ENCODE data around the gene WNT1. TPM values are rescaled to one million over a fixed set of nuclear protein-coding genes. Genes with fewer than 3 reads are reported as not detected.
A peak's percentile ranks its signal among the peaks of the same experiment; 100 is the strongest.

Gene WNT1
- total RNA-seq, 1 experiment from 2014 or later, result not detected

DNA sequence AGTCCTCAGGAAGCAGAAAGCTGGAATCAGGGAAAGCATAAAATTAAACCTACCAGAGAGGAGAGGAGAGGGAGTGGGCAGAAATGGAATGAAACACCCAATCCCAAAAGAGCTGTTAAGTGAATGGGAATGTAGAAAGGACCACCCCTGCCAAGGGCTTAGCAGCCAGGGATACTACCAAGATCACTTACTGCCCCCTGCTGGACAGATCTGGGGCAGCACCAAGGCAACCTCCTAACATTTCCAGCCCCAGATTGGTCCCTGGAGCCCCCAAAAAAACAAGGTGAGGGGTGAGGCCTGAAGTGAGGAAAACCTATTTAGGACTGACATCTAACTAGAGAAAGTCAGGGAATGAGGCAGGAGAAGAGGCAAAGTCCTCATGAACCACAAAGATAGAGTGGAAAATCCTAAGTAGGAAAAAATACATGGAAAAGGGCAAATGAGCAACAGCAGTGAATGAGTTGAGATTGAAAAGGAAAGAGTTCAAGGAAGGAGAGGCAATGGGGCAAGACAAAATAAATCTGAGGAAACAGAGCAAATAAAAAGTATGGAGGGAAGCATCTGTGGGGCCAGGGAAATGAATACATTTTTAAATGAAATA lies 41.6 kb upstream of the WNT1 start:
- H3K9me3 Mint-ChIP-seq, result no peaks in the 10 kb centered on the region
- Histone ChIP-seq H3K79me1 (ENCODE audit: insufficient read depth, low read depth, low read length, poor library complexity, severe bottlenecking) (peaks cover 3% of the 10 kb centered on the region), H3T11ph (ENCODE audit: low read length) (no peak overlapping the region), H3K23me2 (ENCODE audit: insufficient read length, low read depth, low read length, poor library complexity, severe bottlenecking) (no peaks in the 10 kb centered on the region), H3K56ac (ENCODE audit: insufficient read length, low read depth, low read length) (no peak overlapping the region), H2BK120ac (ENCODE audit: low read depth, low read length, poor library complexity, severe bottlenecking) (no peak overlapping the region), H2BK5ac (ENCODE audit: insufficient read length, low read length) (no peak overlapping the region), H4K8ac (replicated peaks; ENCODE audit: insufficient read length, low read depth, low read length) (no peak overlapping the region), H2BK12ac (ENCODE audit: insufficient read length, low read depth, low read length) (no peak overlapping the region), H3K4ac (ENCODE audit: low read depth, low read length) (no peak overlapping the region), H2AK5ac (ENCODE audit: insufficient read length, low read length) (no peak overlapping the region), H2AFZ (ENCODE audit: low read length) (no peak overlapping the region), H3K4me1 (ENCODE audit: insufficient read depth, low read length) (no peaks in the 10 kb centered on the region), H3K23ac (ENCODE audit: insufficient read length, low read depth, low read length) (no peak overlapping the region), H4K91ac (ENCODE audit: insufficient read length, low read depth, low read length) (no peak overlapping the region), H3K4me2 (ENCODE audit: insufficient read depth, insufficient read length, low read length) (no peak overlapping the region), H3K14ac (ENCODE audit: insufficient read depth, low read length) (no peak overlapping the region), H2BK15ac (ENCODE audit: low read depth, low read length) (no peak overlapping the region), H3K9ac (ENCODE audit: extremely low read depth, insufficient read length, low read length) (no peak overlapping the region), H3K27ac (ENCODE audit: insufficient read length, low read depth, low read length) (no peak overlapping the region), H3K9me3 (ENCODE audit: control insufficient read depth, low read depth, low read length) (no peaks in the 10 kb centered on the region), H4K20me1 (ENCODE audit: control insufficient read depth, insufficient read depth, insufficient read length) (no peaks in the 10 kb centered on the region), H3K27me3 (ENCODE audit: insufficient read depth, low read length) (no peaks in the 10 kb centered on the region), H3K79me2 (ENCODE audit: insufficient read depth, low read length) (peaks cover 4% of the 10 kb centered on the region; the same call in 1 of the 2 replicates), H3K18ac (ENCODE audit: insufficient read length, low read depth, low read length) (no peak overlapping the region), H2BK20ac (ENCODE audit: low read depth, low read length, poor library complexity, severe bottlenecking) (no peak overlapping the region), H4K5ac (ENCODE audit: insufficient read length, low read depth, low read length) (no peak overlapping the region)
- TF ChIP-seq, protein P1, sequence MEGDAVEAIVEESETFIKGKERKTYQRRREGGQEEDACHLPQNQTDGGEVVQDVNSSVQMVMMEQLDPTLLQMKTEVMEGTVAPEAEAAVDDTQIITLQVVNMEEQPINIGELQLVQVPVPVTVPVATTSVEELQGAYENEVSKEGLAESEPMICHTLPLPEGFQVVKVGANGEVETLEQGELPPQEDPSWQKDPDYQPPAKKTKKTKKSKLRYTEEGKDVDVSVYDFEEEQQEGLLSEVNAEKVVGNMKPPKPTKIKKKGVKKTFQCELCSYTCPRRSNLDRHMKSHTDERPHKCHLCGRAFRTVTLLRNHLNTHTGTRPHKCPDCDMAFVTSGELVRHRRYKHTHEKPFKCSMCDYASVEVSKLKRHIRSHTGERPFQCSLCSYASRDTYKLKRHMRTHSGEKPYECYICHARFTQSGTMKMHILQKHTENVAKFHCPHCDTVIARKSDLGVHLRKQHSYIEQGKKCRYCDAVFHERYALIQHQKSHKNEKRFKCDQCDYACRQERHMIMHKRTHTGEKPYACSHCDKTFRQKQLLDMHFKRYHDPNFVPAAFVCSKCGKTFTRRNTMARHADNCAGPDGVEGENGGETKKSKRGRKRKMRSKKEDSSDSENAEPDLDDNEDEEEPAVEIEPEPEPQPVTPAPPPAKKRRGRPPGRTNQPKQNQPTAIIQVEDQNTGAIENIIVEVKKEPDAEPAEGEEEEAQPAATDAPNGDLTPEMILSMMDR (conservative IDR thresholded peaks at IDR 0.05), result peak; percentile 96
- H3K4me3 Mint-ChIP-seq, result no peak overlapping the region; a peak in 1 of 5 replicates
- peak overlapping the region; percentile 37 to 76 (median 44); a peak in 4 of 7 replicates for H3K27ac Mint-ChIP-seq
- H3K36me3 Mint-ChIP-seq (ENCODE audit: insufficient read depth in 1 of 3, low read depth in 3 of 3), result peaks cover 35 to 85% (median 79%) of the 10 kb centered on the region in 3 experiments
- DNase-seq, result peak; percentile 86
- no peaks in the 10 kb centered on the region for H3K27me3 Mint-ChIP-seq (ENCODE audit: low read depth)
- H3K4me1 Mint-ChIP-seq, result peaks cover 0 to 2% of the 10 kb centered on the region in 2 experiments; a peak in 2 of 4 replicates

Measured in H9 (cell line).